ENCODE data around the gene ADGRB3.

DNA sequence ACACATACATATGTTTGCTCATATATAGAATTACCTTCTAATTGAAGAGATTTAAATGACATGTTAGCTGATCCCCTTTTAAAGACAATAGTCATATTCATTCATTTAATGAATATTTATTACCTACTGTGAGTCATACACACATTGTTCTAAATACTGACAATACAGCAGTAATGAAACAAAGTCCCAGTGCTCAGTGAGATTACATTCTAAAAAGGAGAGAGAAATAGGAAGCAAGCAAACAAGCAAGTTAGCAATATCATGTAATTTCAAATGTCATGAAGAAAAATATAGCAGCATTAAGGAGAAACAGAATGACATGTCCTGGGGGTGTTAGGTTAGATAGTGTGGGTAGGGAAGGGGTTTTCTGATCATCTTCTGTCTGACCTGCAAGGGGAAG, 136.3 kb downstream of the ADGRB3 start:
- TF ChIP-seq, protein P1, sequence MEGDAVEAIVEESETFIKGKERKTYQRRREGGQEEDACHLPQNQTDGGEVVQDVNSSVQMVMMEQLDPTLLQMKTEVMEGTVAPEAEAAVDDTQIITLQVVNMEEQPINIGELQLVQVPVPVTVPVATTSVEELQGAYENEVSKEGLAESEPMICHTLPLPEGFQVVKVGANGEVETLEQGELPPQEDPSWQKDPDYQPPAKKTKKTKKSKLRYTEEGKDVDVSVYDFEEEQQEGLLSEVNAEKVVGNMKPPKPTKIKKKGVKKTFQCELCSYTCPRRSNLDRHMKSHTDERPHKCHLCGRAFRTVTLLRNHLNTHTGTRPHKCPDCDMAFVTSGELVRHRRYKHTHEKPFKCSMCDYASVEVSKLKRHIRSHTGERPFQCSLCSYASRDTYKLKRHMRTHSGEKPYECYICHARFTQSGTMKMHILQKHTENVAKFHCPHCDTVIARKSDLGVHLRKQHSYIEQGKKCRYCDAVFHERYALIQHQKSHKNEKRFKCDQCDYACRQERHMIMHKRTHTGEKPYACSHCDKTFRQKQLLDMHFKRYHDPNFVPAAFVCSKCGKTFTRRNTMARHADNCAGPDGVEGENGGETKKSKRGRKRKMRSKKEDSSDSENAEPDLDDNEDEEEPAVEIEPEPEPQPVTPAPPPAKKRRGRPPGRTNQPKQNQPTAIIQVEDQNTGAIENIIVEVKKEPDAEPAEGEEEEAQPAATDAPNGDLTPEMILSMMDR (IDR thresholded peaks at IDR 0.05) = no peak
- no peak for TF ChIP-seq POLR2AphosphoS5 (IDR thresholded peaks at IDR 0.05)
- no peak for TF ChIP-seq EP300 (IDR thresholded peaks at IDR 0.05)
